ENCODE measurements around the gene SWSAP1.

- TF ChIP-seq NRF1 (IDR thresholded peaks at IDR 0.05; ENCODE audit: low read depth, low read length), result no peak
- peak; percentile 60 to 71 (median 67) for TF ChIP-seq CTCF (IDR thresholded peaks at IDR 0.05; ENCODE audit: control extremely low read depth in 1 of 3, insufficient read depth in 1 of 3, low read depth in 1 of 3, low read length in 3 of 3)
- TF ChIP-seq ATF2 (IDR thresholded peaks at IDR 0.05; ENCODE audit: low read length), result 0 out of 2 replicates have a peak, but pooled peaks have one; percentile 40
- TF ChIP-seq TEAD4 (IDR thresholded peaks at IDR 0.05; ENCODE audit: low read depth, low read length), result peak; percentile 80; the same call in 1 of the 2 replicates
- TF ChIP-seq CHD2 (IDR thresholded peaks at IDR 0.05; ENCODE audit: low read length), result peak; percentile 78
- no peak for TF ChIP-seq EZH2 (IDR thresholded peaks at IDR 0.05; ENCODE audit: low read depth, low read length, severe bottlenecking)
- TF ChIP-seq EP300 (IDR thresholded peaks at IDR 0.05; ENCODE audit: borderline replicate concordance in 1 of 2, low read depth in 2 of 2, low read length in 2 of 2), result no peak; a peak in 1 of 3 replicates
Measured at GRCh38 chr19:11380653-11381537, 6.4 kb downstream of the SWSAP1 start.
